CD14-positive monocyte (primary cell): ENCODE results near the gene FKBP3. TPM values are rescaled to one million over a fixed set of nuclear protein-coding genes. Genes with fewer than 3 reads are reported as not detected.

Experiments used
- DNase-seq, 3 donors: peaks; one replicate each; pipeline ENCODE4 v3.0.0-alpha.2; 2011 to 2022
- H2AFZ ChIP-seq: 2 replicates; pipeline ENCODE4 v1.6.0; 2012; ENCODE audit warnings: mild to moderate bottlenecking, low read depth, low read length, inconsistent platforms; ENCODE audit not compliant: insufficient read depth, poor library complexity, severe bottlenecking
- H3K27ac ChIP-seq, 2 donors: 1 replicate in 1 of 2; 2 replicates in 1 of 2; pipeline ENCODE4 v1.5.1; 2012 to 2013; ENCODE audit warnings: low read length in 2 of 2, control low read depth in 1 of 2, inconsistent platforms in 1 of 2, low read depth in 1 of 2, mild to moderate bottlenecking in 1 of 2
- H3K27me3 ChIP-seq, 2 donors: one replicate each; pipeline versions ENCODE4 v1.6.0 to v1.6.1; 2011 to 2013; ENCODE audit warnings: low read length in 2 of 2; ENCODE audit not compliant: control insufficient read depth in 2 of 2, insufficient read depth in 2 of 2
- H3K36me3 ChIP-seq, 2 donors: replicated peaks in 1 of 2; 1 replicate in 1 of 2; 2 replicates in 1 of 2; pipeline versions ENCODE4 v1.5.1 to v1.6.1; 2012 to 2013; ENCODE audit warnings: low read length in 2 of 2, control low read depth in 1 of 2, inconsistent platforms in 1 of 2, mild to moderate bottlenecking in 1 of 2; ENCODE audit not compliant: insufficient read depth in 2 of 2, control insufficient read depth in 1 of 2
- H3K4me1 ChIP-seq, 2 donors: 1 replicate in 1 of 2; 2 replicates in 1 of 2; pipeline versions ENCODE4 v1.5.1 to v1.6.1; 2012 to 2013; ENCODE audit warnings: low read length in 2 of 2, control low read depth in 1 of 2, inconsistent platforms in 1 of 2, mild to moderate bottlenecking in 1 of 2, moderate library complexity in 1 of 2; ENCODE audit not compliant: insufficient read depth in 2 of 2, control insufficient read depth in 1 of 2
- H3K4me2 ChIP-seq: replicated peaks from 2 replicates; pipeline ENCODE3; 2012; ENCODE audit warnings: low read length, moderate library complexity, mild to moderate bottlenecking; ENCODE audit not compliant: poor library complexity, severe bottlenecking; ENCODE audit errors: extremely low read depth
- H3K4me3 ChIP-seq, 3 experiments: fragments of 200-600 bp in 1 of 3; sonication (generic) in 1 of 3; replicated peaks in 1 of 3; 1 replicate in 2 of 3; 2 replicates in 1 of 3; pipeline ENCODE4 v1.5.1; 2011 to 2013; ENCODE audit warnings: low read length in 3 of 3, mild to moderate bottlenecking in 3 of 3, control low read depth in 2 of 3, low read depth in 2 of 3, inconsistent platforms in 1 of 3, moderate library complexity in 1 of 3
- H3K79me2 ChIP-seq: 2 replicates; pipeline ENCODE4 v1.6.0; 2012; ENCODE audit warnings: mild to moderate bottlenecking, control low read depth, inconsistent platforms, low read length, moderate library complexity; ENCODE audit not compliant: insufficient read depth
- H3K9ac ChIP-seq: 2 replicates; pipeline ENCODE4 v1.6.0; 2017; ENCODE audit warnings: low read length, mild to moderate bottlenecking; ENCODE audit not compliant: insufficient read depth, poor library complexity, severe bottlenecking
- H3K9me3 ChIP-seq, 2 donors: replicated peaks in 1 of 2; 1 replicate in 1 of 2; 2 replicates in 1 of 2; pipeline versions ENCODE4 v1.5.1 to v1.6.1; 2012 to 2013; ENCODE audit warnings: low read length in 2 of 2, control low read depth in 1 of 2; ENCODE audit not compliant: control insufficient read depth in 1 of 2, insufficient read depth in 1 of 2
- H4K20me1 ChIP-seq: 2 replicates; pipeline ENCODE4 v1.6.0; 2012; ENCODE audit warnings: mild to moderate bottlenecking, low read length, control low read depth, moderate library complexity; ENCODE audit not compliant: insufficient read depth
- H3K27ac Mint-ChIP-seq, 7 donors: one replicate each; pipeline ENCODE4 v1.8.0; 2020; ENCODE audit warnings: mild to moderate bottlenecking in 7 of 7, mixed read lengths in 7 of 7, moderate library complexity in 6 of 7, inconsistent platforms in 2 of 7
- H3K27me3 Mint-ChIP-seq, 3 donors: one replicate each; pipeline ENCODE4 v1.8.0; 2021 to 2022; ENCODE audit warnings: low read depth in 3 of 3, mild to moderate bottlenecking in 3 of 3, mixed read lengths in 3 of 3, moderate library complexity in 3 of 3, inconsistent platforms in 1 of 3
- H3K36me3 Mint-ChIP-seq, 2 donors: one replicate each; pipeline ENCODE4 v1.8.0; 2020; ENCODE audit warnings: mixed read lengths in 2 of 2, inconsistent platforms in 1 of 2, mild to moderate bottlenecking in 1 of 2
- H3K4me1 Mint-ChIP-seq: one replicate; pipeline ENCODE4 v1.8.0; 2020; ENCODE audit warnings: mild to moderate bottlenecking, mixed read lengths
- H3K4me3 Mint-ChIP-seq, 2 donors: one replicate each; pipeline ENCODE4 v1.8.0; 2020; ENCODE audit warnings: mild to moderate bottlenecking in 2 of 2, mixed read lengths in 2 of 2, moderate library complexity in 1 of 2
- H3K9me3 Mint-ChIP-seq, 7 donors: one replicate each; pipeline ENCODE4 v1.8.0; 2020 to 2022; ENCODE audit warnings: mixed read lengths in 7 of 7, mild to moderate bottlenecking in 6 of 7, moderate library complexity in 6 of 7, inconsistent platforms in 2 of 7
- WGBS: methylation state at CpG from one replicate; pipeline ENCODE4 v1.1.5; 2013; ENCODE audit warnings: missing lambda C conversion rate; ENCODE audit not compliant: insufficient coverage; 5-methylcytosine and 5-hydroxymethylcytosine counted together
- intact Hi-C, 2 donors: fragments of 100-400 bp; cut with micrococcal nuclease; formaldehyde crosslinking; loops; one replicate each; pipeline versions ENCODE4 v1.15.0 to v1.15.1; 2023
- polyA plus RNA-seq, 3 donors: library from polyadenylated mRNA; depleted of rRNA in 1 of 3; unstranded in 2 of 3; stranded (reverse) in 1 of 3; fragments of 300-500 nt in 2 of 3; fragments of >200 nt in 1 of 3; fragmentation: Illumina TruSeq in 2 of 3; gene quantifications; 1 replicate in 2 of 3; 2 replicates in 1 of 3; pipeline ENCODE4 v1.2.3, GENCODE V29; 2012 to 2021
- TF ChIP-seq, protein P1 (sequence below): fragments of 200-600 bp; IDR thresholded peaks from one replicate; pipeline ENCODE4 v1.8.0; 2022; ENCODE audit warnings: antibody characterized with exemption, mild to moderate bottlenecking

The FKBP3 gene
- polyA plus RNA-seq, 3 donors, result 18.1 to 50.3 (median 42.5) TPM

DNA sequence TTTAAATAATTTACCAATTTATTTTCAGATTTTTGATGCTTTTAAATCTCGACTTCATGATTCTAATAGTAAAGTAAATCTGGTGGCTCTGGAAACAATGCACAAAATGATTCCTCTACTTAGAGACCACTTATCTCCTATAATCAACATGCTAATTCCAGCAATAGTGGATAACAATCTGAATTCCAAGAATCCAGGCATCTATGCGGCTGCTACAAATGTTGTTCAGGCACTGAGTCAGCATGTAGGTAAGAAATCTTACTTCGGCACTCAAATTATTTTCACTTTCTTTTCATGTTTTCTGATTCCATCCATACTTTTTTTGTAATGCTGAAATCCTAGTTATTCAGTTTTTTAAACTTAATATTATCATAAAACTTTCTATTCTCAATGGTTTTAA, 65.9 kb downstream of the FKBP3 start:
- H3K4me3 ChIP-seq, result no peak overlapping the region
- no peak overlapping the region for H3K4me2 ChIP-seq
- H3K4me1 ChIP-seq, result no peaks in the 10 kb centered on the region
- DNase-seq, result no peak
- peaks cover 0 to 3% (median 0%) of the 10 kb centered on the region in 7 donors for H3K9me3 Mint-ChIP-seq
- no peaks in the 10 kb centered on the region for H4K20me1 ChIP-seq
- H3K9me3 ChIP-seq, result no peaks in the 10 kb centered on the region
- no peak overlapping the region for H3K4me3 Mint-ChIP-seq
- no CpG with 5 or more reads among the region's 3 CpGs for WGBS
- peaks cover 13 to 18% of the 10 kb centered on the region in 2 donors for H3K36me3 Mint-ChIP-seq
- no peaks in the 10 kb centered on the region for H3K4me1 Mint-ChIP-seq
- no peak overlapping the region for H3K27ac ChIP-seq
- no peaks in the 10 kb centered on the region for H3K27me3 ChIP-seq
- H2AFZ ChIP-seq, result no peak overlapping the region
- H3K79me2 ChIP-seq, result no peaks in the 10 kb centered on the region
- H3K27me3 Mint-ChIP-seq, result no peaks in the 10 kb centered on the region
- H3K36me3 ChIP-seq, result no peaks in the 10 kb centered on the region
- intact Hi-C loops, result no loop called here
- H3K9ac ChIP-seq, result no peak overlapping the region
- H3K27ac Mint-ChIP-seq, result no peak overlapping the region
- TF ChIP-seq, protein P1, sequence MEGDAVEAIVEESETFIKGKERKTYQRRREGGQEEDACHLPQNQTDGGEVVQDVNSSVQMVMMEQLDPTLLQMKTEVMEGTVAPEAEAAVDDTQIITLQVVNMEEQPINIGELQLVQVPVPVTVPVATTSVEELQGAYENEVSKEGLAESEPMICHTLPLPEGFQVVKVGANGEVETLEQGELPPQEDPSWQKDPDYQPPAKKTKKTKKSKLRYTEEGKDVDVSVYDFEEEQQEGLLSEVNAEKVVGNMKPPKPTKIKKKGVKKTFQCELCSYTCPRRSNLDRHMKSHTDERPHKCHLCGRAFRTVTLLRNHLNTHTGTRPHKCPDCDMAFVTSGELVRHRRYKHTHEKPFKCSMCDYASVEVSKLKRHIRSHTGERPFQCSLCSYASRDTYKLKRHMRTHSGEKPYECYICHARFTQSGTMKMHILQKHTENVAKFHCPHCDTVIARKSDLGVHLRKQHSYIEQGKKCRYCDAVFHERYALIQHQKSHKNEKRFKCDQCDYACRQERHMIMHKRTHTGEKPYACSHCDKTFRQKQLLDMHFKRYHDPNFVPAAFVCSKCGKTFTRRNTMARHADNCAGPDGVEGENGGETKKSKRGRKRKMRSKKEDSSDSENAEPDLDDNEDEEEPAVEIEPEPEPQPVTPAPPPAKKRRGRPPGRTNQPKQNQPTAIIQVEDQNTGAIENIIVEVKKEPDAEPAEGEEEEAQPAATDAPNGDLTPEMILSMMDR, result no peak

DNA sequence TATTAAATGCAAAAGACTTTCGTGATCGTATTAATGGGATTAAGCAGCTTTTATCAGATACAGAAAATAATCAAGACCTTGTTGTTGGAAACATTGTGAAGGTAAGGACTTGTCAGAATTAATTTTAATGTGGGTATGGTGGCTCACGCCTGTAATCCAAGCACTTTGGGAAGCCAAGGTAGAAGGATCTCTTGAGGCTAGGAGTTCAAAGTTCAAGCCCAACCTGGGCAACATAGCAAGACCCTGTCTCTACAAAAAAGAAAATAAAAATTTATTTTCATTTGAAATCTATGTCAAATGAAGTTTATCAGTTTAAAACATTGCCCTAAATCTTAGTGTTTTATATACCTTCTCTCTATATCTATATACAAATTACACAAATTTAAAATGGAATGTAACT, 67.6 kb downstream of the FKBP3 start:
- Mint-ChIP-seq H3K27ac (no peak overlapping the region), H3K36me3 (peaks cover 8 to 11% of the 10 kb centered on the region in 2 donors), H3K9me3 (peaks cover 0 to 3% (median 0%) of the 10 kb centered on the region in 7 donors), H3K4me1 (no peaks in the 10 kb centered on the region), H3K27me3 (no peaks in the 10 kb centered on the region), H3K4me3 (no peak overlapping the region)
- TF ChIP-seq, protein P1, result no peak
- Histone ChIP-seq H3K9ac (no peak overlapping the region), H3K36me3 (no peaks in the 10 kb centered on the region), H3K27ac (no peak overlapping the region), H3K27me3 (no peaks in the 10 kb centered on the region), H3K4me2 (no peak overlapping the region), H3K9me3 (no peaks in the 10 kb centered on the region), H3K79me2 (no peaks in the 10 kb centered on the region), H3K4me3 (no peak overlapping the region), H3K4me1 (no peaks in the 10 kb centered on the region), H2AFZ (no peak overlapping the region), H4K20me1 (no peaks in the 10 kb centered on the region)
- DNase-seq, result no peak
- intact Hi-C loops, result no loop called here
- no CpG with 5 or more reads among the region's 3 CpGs for WGBS
